BJ (cell line): ENCODE measurements around the gene TMEM176A. TPM values are rescaled to one million over a fixed set of nuclear protein-coding genes. Genes with fewer than 3 reads are reported as not detected.

Experiments
- CTCF ChIA-PET: fragments of 350-600 bp; formaldehyde crosslinking; extraction: SDS; loops from one replicate; lab custom pipeline; 2021; ENCODE audit warnings: antibody characterized with exemption, inconsistent platforms; lab: Yijun Ruan, JAX
- POLR2A ChIA-PET: fragments of 300-600 bp; sonication (Branson Sonifier 250); formaldehyde crosslinking; extraction: SDS; loops from one replicate; lab custom pipeline; 2021; ENCODE audit warnings: antibody characterized with exemption; lab: Charles Lee
- DNase-seq: peaks from one replicate; pipeline ENCODE4 v3.0.0-alpha.2; 2011; ENCODE audit warnings: low read depth
- H3K27me3 ChIP-seq: 2 replicates; pipeline ENCODE4 v1.6.0; 2011; ENCODE audit warnings: low read length; ENCODE audit not compliant: control insufficient read depth, insufficient read depth
- H3K36me3 ChIP-seq: 2 replicates; pipeline ENCODE4 v1.5.1; 2011; ENCODE audit warnings: low read length; ENCODE audit not compliant: control insufficient read depth, insufficient read depth
- H3K4me3 ChIP-seq: 2 replicates; pipeline ENCODE4 v1.5.1; 2011; ENCODE audit warnings: low read depth, mild to moderate bottlenecking, control low read depth, low read length
- CTCF ChIP-seq: IDR thresholded peaks from 2 replicates; pipeline ENCODE4 v1.5.1; 2011; ENCODE audit warnings: low read depth, mild to moderate bottlenecking, control low read depth, inconsistent platforms, low read length, moderate library complexity; ENCODE audit not compliant: insufficient read depth
- polyA plus RNA-seq: library from polyadenylated mRNA; depleted of rRNA; stranded (reverse); fragments of >200 nt; gene quantifications from 2 replicates; pipeline ENCODE4 v1.2.3, GENCODE V29; 2011

TMEM176A gene
- polyA plus RNA-seq, 1 experiment: not detected

GRCh38 chr7:150820578-150821198 lies 20.1 kb downstream of the TMEM176A start:
- Histone ChIP-seq H3K4me3 (no peak overlapping the region), H3K36me3 (no peaks in the 10 kb centered on the region), H3K27me3 (no peaks in the 10 kb centered on the region)
- DNase-seq: no peak
- POLR2A ChIA-PET: no interaction called here
- no peak for TF ChIP-seq CTCF
- CTCF ChIA-PET: no interaction called here

- ChIA-PET POLR2A (no interaction called here), CTCF (no interaction called here)
- H3K27me3 ChIP-seq: no peaks in the 10 kb centered on the region
- H3K36me3 ChIP-seq: no peaks in the 10 kb centered on the region
- no peak overlapping the region for H3K4me3 ChIP-seq
- TF ChIP-seq CTCF: no peak
- DNase-seq: no peak
These were observed 22.5 kb downstream of the TMEM176A start for GRCh38 chr7:150823043-150823442.

GRCh38 chr7:150823484-150824126 lies 23.0 kb downstream of the TMEM176A start:
- DNase-seq: no peak
- TF ChIP-seq CTCF: no peak
- ChIA-PET POLR2A (no interaction called here), CTCF (no interaction called here)
- H3K36me3 ChIP-seq: no peaks in the 10 kb centered on the region
- no peak overlapping the region for H3K4me3 ChIP-seq
- no peaks in the 10 kb centered on the region for H3K27me3 ChIP-seq

- CTCF ChIA-PET: no interaction called here
- no peak for TF ChIP-seq CTCF
- no peaks in the 10 kb centered on the region for H3K36me3 ChIP-seq
- no peak overlapping the region for H3K4me3 ChIP-seq
- H3K27me3 ChIP-seq: no peaks in the 10 kb centered on the region
- no peak for DNase-seq
- POLR2A ChIA-PET: no interaction called here
These were observed 24.0 kb downstream of the TMEM176A start for GRCh38 chr7:150824379-150825177.

- no peak overlapping the region for H3K4me3 ChIP-seq
- no peaks in the 10 kb centered on the region for H3K36me3 ChIP-seq
- CTCF ChIA-PET: no interaction called here
- DNase-seq: no peak
- POLR2A ChIA-PET: no interaction called here
- TF ChIP-seq CTCF: no peak
- no peaks in the 10 kb centered on the region for H3K27me3 ChIP-seq
These were observed 25.7 kb downstream of the TMEM176A start for GRCh38 chr7:150826061-150826849.
